Measurements from ENCODE around the gene SYT1. TPM values are rescaled to one million over a fixed set of nuclear protein-coding genes. Genes with fewer than 3 reads are reported as not detected.

Gene SYT1
- total and polyA plus RNA-seq, 9 donors = 0.45 to 18.3 (median 9.7) TPM

DNA sequence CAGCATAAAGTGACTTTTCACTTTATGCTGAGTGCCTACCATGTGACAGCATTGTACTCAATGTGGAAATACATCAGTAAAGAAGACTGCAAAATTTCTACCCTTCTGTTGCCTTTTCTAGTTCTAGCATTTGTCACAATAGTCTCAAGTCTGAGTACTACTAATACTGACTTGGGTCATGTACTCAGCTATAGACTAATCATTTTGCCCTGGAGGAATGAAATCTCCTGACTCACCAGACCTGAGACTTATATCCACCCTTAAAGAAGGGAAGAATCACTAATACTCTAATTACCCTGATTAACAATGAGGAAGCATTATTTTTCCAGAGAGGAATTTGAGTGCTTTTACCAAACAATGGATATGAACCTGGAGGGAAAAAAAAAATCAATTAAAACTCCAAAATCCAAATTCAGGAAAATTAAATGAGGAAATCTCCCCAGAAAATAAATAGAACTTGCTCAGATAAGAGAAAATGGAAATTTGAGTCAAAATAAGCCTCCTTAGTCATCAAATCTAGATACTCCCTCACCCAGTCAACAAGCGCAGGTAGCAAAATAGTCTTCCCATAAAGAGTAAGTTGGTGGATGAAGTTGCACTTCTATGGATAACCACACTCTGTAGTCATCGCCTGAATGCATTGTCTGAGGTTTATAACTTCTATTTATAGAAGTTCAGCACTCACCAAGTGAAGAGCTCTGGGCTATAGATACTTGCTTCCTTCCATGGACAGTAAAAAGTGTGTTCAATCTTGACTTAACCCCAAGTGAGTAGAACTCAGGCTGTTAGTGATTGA is 386.6 kb downstream of the SYT1 start:
- TF ChIP-seq, protein P1, sequence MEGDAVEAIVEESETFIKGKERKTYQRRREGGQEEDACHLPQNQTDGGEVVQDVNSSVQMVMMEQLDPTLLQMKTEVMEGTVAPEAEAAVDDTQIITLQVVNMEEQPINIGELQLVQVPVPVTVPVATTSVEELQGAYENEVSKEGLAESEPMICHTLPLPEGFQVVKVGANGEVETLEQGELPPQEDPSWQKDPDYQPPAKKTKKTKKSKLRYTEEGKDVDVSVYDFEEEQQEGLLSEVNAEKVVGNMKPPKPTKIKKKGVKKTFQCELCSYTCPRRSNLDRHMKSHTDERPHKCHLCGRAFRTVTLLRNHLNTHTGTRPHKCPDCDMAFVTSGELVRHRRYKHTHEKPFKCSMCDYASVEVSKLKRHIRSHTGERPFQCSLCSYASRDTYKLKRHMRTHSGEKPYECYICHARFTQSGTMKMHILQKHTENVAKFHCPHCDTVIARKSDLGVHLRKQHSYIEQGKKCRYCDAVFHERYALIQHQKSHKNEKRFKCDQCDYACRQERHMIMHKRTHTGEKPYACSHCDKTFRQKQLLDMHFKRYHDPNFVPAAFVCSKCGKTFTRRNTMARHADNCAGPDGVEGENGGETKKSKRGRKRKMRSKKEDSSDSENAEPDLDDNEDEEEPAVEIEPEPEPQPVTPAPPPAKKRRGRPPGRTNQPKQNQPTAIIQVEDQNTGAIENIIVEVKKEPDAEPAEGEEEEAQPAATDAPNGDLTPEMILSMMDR (IDR thresholded peaks at IDR 0.05) = no peak
- no peak for TF ChIP-seq POLR2A (IDR thresholded peaks at IDR 0.05)
- TF ChIP-seq EP300 (IDR thresholded peaks at IDR 0.05) = no peak
- intact Hi-C loops (cut with DNase I) = no loop called here
- H3K4me3 ChIP-seq = no peak overlapping the region
- no peaks in the 10 kb centered on the region for H3K9me3 ChIP-seq
- H3K27ac ChIP-seq = no peak overlapping the region
- no peak for DNase-seq
- no peaks in the 10 kb centered on the region for H3K27me3 ChIP-seq
- no peaks in the 10 kb centered on the region for H3K4me1 ChIP-seq (ENCODE audit: insufficient read depth)
- no peaks in the 10 kb centered on the region for H3K36me3 ChIP-seq
- 93 to 97% (median 93%) methylated on average over 2 of the region's 2 CpGs for WGBS, 3 donors

DNA sequence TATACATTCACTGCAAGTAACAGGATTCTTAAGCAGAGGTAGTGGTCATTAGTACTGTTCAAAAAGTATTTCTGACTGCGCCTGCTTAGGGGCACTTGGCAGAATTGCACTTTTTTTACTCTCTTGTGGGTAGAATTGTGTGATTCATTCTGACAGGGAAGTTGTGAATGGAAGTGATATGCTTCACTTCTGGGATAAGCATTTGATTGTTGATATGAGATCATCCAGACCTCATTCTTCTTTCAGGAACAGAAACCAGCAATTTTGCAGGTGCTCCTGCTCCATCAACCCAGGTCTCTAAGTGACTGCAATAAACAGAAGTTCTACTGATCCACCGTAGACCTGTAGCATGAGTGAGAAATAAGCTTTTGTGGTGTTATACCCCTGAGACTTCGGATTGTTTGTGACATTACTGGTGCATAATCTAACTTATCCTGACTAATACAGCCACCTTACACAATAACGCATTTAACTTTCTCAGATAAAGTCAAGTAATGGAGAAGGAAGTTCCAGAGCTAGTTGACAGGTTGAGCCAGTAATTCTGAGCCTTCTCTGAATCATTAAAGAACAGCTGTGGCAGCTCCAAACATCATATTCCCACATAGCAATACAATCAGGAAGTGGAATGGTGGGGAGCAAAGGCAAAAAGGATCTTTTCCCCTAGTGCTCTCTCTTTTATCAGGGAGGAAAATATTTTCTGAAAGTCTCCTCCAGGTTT is 387.9 kb downstream of the SYT1 start:
- intact Hi-C loops (cut with DNase I) = no loop called here
- Histone ChIP-seq H3K27ac (no peak overlapping the region), H3K4me1 (ENCODE audit: insufficient read depth) (no peaks in the 10 kb centered on the region), H3K4me3 (no peak overlapping the region), H3K9me3 (no peaks in the 10 kb centered on the region), H3K27me3 (no peaks in the 10 kb centered on the region), H3K36me3 (no peaks in the 10 kb centered on the region)
- 86 to 97% (median 95%) methylated on average over 4 of the region's 4 CpGs for WGBS, 3 donors
- no peak for TF ChIP-seq POLR2A (IDR thresholded peaks at IDR 0.05)
- TF ChIP-seq, protein P1 (IDR thresholded peaks at IDR 0.05) = no peak
- TF ChIP-seq EP300 (IDR thresholded peaks at IDR 0.05) = no peak
- no peak for DNase-seq

GRCh38 chr12:79255288-79255687 is 390.7 kb downstream of the SYT1 start:
- no peak overlapping the region for H3K27ac ChIP-seq
- H3K9me3 ChIP-seq = no peaks in the 10 kb centered on the region
- no peaks in the 10 kb centered on the region for H3K4me1 ChIP-seq (ENCODE audit: insufficient read depth)
- no peaks in the 10 kb centered on the region for H3K36me3 ChIP-seq
- H3K27me3 ChIP-seq = no peaks in the 10 kb centered on the region
- intact Hi-C loops (cut with DNase I) = no loop called here
- WGBS, 3 donors = 80 to 82% (median 82%) methylated on average over 2 of the region's 2 CpGs
- TF ChIP-seq, protein P1 (IDR thresholded peaks at IDR 0.05) = no peak
- TF ChIP-seq POLR2A (IDR thresholded peaks at IDR 0.05) (no peak), EP300 (IDR thresholded peaks at IDR 0.05) (no peak)
- DNase-seq = no peak
- no peak overlapping the region for H3K4me3 ChIP-seq

DNA sequence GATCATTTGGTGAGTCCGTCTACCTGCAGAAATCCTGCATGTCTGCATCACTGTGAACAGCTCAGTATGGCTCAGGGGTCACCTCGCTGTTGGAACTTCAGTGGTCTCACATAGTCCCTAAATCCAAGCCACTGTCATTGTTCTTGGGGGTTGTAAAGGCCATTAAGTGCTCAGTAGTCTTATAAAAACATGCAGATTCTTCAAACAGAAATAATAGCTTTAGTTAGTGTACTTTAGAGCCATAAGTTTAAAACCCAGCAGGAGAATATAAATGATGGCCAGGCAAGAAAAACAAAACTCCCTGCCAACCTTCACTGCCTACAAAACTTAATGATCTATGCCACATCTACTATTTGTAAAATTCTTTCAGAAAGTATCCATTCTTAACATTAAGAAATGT is 396.3 kb downstream of the SYT1 start:
- DNase-seq = no peak
- TF ChIP-seq POLR2A (IDR thresholded peaks at IDR 0.05) (no peak), EP300 (IDR thresholded peaks at IDR 0.05) (no peak)
- TF ChIP-seq, protein P1 (IDR thresholded peaks at IDR 0.05) = no peak

More for the DNA sequence above, 396.3 kb downstream of the SYT1 start:
- intact Hi-C loops (cut with DNase I) = no loop called here
- Histone ChIP-seq H3K27me3 (no peaks in the 10 kb centered on the region), H3K27ac (no peak overlapping the region), H3K9me3 (no peaks in the 10 kb centered on the region), H3K4me1 (ENCODE audit: insufficient read depth) (no peaks in the 10 kb centered on the region), H3K36me3 (no peaks in the 10 kb centered on the region), H3K4me3 (no peak overlapping the region)
- WGBS, 3 donors = 88 to 96% (median 96%) methylated on average over 2 of the region's 2 CpGs
